Measurements from ENCODE around the gene GTSE1.
A peak's percentile ranks its signal among the peaks of the same experiment; 100 is the strongest.

GTSE1 gene

DNA sequence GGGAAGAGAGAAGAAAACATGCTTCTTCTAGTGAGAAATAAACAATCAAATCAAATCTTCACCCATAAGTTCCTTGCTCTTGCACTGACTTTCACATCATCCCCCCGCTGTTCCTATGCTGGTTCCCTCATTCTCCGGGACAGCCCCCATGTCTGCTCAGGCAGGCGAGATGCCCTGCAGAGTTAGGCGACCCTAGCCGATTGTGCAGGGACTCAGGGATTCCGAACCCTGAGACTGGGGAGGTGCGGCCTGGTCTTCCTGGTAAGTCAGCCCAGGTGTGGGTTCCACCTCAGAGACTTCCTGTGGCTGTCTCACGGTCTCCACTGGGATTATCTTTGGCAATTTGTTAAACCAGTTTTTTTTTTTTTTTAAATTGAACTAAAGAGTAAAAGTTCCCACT, 22.3 kb upstream of the GTSE1 start:
- no peak for DNase-seq

GRCh38 chr22:46275455-46276122, 21.1 kb upstream of the GTSE1 start:
- no peak for DNase-seq

DNA sequence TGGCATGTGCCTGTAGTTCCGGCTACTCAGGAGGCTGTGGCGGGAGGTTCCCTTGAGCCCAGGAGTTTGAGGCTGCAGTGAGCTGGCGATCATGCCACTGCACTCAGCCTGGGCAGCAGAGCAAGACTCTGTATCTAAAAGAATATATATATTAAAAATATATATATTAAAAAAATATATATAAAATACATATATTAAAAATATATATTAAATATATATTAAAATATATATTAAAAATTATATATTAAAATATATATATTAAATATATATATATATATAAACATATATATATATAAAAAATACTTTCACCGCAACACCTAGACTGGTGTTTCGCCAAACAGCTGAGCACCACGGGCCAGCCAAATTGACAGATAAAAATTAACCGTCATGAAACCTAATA, 20.1 kb upstream of the GTSE1 start:
- DNase-seq = no peak

DNA sequence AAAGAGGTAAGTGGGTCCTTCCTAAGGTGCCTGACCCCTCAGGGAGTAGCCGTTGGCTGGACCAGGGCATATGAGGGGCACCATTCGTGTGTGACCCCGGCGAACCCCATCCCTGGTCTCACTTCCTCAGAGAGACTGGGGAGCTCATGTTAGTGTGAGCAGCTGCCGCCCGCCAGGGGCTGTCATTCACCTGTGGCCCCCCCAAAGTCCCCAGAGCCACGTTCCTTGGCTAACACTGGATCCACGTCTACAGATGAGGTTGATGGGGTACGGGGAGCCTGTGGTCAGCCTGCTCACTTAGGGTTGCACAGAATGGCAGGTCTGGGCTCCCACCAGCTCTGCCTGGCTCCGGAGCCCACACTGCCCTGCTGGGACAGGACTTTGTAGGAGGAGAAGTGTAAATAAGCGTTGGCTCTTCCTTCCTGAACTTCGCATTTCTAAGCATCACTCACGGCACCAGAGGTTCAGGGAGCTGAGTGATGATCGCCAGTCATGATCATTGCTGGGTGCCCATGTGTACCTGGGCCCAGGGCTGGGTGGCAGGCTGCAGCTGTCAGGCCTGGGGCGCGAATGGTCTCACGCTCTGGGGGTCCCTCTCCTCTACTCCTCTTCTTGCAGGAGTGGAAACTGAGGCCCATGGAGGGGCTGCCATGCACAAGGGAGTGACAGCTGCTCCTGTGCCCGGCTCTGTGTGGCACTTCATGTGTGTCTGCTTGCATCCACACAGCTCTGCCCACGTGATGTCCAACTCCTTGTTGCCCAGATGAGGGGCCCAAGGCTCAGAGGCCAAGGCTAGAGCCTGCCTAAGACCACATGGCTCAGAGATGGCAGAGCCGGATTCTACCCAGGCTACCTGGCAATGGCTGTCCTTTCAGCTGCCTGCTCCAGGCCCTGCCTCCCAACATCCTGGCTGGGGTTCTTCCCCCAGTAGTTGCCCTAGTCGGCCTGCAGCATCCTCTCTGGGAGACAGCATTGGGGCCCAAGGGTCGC, 17.7 kb upstream of the GTSE1 start:
- DNase-seq = no peak

DNA sequence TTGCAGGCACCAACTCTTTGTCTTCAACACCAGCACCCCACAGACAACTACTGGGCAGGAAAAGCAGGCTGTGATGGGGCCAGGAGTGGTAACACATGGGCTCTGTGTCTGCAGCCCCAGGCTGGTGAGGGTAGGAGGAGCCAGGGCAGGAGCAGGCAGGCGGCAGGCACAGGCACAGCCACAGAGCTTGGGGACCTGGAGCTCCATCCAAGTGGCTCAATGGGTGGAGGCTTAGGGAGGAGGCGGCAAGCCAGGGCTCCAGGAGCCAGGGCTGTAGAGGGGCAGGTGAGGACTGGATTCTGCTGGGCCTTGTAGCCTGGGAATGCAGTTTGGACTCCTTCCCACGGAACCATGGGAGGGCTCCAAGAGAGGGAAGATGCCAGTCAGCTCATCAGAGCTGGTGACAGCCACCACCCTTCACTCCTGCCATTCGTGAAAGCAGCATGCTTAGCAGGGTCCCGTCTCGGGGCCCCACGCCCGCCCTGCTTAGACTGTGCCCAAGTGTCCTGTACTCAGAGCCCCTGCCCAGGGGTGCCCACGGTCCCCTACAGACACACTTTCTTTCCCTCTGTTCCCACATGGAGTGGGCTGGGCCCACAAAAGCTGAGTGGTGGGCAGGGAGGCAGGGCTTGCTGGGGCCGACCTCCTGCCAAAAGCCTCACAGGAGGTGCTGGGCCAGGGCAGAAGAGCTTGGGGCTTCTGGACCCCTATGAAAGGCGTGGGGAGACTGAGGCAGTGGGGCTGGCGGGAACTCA, 16.4 kb upstream of the GTSE1 start:
- no peak for DNase-seq

DNA sequence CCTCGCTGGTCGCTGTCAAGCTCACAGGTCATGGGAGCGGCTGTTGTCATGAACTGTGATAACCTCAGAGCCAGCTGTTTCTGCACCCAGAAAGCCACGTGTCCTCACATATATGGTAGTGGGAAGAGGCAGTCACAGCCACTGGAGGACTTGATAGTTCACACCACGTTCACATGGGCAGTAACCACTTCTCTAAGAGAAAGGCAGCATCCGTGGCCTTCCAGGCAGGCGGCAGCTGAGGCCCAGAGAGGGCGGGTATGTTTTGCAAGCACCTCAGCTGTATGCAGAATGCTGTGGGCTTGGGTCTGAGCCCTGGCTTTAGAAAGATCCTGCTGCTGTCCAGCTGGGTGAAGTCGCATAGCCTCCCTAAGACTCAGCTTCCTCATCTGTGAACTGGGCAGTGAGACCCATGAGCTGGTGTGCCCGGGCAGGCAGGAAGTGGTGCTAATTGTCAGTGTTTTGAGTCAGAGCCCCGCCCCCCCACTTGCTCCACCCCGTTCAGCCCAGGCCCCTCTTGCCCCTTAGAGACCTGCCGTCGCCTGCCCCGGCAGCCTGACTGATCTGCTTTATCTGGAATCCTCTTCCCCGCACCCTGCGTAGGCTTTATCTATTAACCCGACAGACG, 15.6 kb upstream of the GTSE1 start:
- DNase-seq = no peak

GRCh38 chr22:46281866-46282678, 14.6 kb upstream of the GTSE1 start:
- DNase-seq = no peak

GRCh38 chr22:46286006-46286405, 10.7 kb upstream of the GTSE1 start:
- no peak for DNase-seq

GRCh38 chr22:46286941-46287872, 9.5 kb upstream of the GTSE1 start:
- DNase-seq = no peak

- no peak for DNase-seq
Observed at GRCh38 chr22:46287873-46288751, 8.6 kb upstream of the GTSE1 start.

- no peak for DNase-seq
Observed at GRCh38 chr22:46288846-46289243, 7.8 kb upstream of the GTSE1 start.

DNA sequence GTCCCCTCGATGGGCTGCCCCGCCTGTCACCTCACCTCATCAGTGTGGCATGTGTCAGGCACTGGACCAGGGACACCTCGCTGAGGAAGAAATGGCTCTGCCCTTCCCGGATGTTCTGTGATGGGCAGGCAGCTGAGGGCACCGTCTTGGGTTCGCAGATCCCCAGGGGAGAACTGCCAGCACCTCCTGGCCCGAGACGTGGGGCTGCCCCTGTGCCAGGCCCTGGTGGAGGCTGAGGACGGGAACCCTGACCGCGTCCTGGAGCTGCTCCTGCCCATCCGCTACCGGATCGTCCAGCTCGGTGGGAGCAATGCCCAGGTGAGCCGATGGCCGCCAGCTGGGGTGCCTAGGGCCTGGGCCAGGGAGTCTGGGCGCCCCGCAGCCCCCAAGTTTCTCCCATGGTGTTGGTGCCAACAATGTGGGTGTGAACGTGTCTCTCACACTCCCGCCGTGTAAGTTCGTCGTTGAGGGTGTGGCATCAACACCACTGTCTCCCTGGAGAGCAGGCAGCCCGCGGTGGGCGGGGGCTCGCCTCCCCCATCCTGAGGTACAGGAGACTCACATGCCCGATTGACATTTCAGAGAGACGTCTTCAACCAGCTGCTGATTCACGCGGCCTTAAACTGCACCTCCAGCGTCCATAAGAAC, 7.3 kb upstream of the GTSE1 start:
- DNase-seq = no peak

DNA sequence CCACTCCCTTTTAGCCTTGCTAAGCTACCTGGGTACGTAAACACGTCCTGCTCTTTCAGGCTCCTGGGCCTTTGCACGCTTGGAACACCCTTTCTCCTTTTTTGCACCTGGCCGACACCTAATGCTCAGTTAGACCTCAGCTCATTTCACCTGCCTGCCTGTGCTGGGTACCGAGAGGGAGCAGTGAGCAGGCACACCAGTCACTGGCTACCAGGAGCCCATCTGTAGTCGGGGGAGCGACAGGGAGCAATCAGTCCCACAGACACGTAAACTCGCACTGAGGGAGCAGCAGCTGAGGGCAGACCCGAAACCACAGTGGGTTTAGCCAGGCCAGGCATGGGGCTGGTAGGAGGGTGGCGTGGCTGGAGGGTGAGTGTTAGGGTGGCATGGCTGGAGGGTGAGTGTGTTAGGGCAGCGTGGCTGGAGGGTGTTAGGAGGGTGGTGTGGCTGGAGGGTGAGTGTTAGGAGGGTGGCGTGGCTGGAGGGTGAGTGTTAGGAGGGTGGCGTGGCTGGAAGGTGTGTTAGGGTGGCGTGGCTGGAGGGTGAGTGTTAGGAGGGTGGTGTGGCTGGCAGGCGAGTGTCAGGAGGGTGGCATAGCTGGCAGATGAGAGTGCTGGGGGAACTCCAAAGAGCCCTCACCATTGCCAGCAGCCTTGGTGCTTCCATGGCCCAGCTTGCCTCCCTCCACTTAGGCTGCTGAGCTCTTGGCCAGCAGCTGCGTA, 6.4 kb upstream of the GTSE1 start:
- no peak for DNase-seq

DNA sequence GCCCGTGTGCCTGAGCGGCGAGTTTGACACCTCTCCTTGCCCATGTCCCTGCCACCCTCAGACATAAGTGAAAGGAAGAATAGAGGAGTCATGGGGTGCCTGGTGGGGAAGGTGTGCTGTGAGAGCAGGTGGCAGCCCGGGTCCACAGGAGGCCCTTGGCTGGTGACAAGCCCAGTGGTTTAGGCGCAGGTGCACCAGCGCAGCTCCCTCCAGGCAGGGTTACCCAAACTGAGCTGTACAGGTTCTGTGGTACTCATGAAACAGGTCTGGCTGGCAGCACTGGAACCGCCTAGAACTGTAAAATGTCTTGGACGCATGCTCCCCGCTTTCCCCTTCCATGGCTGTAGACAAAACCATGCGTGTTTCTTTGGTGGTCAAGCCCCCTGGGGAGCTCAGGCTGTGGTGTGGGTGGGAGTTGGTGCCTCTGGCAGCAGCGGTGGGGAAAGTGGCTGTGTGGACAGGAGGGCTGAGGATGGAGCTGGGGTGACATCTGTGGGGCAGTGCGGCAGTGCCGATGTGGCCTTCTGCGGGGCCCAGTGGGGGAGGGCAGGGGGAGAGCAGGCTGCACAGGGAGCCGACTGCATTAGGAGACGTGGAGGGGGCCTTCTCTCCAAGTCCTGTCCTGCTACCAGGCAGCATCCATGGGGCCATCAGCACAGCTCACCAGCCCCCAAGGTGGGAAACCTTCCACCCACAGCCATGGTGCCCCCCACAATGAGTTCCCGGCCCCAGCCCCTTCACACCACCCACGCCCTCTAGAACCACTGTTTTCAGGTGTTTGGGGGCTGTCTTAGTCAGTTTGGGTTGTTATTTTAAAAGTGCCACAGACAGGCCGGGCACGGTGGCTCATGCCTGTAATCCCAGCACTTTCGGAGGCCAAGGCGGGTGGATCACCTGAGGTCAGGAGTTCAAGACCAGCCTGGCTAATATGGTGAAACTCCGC, 5.6 kb upstream of the GTSE1 start:
- no peak for DNase-seq

DNA sequence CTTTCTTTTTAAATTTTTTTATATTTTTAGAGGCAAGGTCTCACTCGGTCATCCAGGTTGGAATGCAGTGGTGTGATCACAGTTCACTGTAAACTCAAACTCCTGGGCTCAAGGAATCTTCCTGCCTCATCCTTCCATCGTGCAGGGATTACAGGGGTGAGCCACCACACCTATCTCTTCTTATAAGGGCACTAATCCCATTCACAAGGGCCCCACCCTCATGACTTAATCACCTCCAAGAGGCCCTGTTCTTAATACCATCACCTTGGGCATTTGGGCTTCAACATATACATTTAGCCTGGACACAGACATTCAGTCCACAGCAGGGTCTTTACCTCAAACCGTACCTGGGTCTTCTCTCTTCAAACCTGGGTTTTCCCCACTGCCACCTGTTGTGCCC, 4.5 kb upstream of the GTSE1 start:
- no peak for DNase-seq

GRCh38 chr22:46292732-46293131, 3.9 kb upstream of the GTSE1 start:
- DNase-seq = no peak

DNA sequence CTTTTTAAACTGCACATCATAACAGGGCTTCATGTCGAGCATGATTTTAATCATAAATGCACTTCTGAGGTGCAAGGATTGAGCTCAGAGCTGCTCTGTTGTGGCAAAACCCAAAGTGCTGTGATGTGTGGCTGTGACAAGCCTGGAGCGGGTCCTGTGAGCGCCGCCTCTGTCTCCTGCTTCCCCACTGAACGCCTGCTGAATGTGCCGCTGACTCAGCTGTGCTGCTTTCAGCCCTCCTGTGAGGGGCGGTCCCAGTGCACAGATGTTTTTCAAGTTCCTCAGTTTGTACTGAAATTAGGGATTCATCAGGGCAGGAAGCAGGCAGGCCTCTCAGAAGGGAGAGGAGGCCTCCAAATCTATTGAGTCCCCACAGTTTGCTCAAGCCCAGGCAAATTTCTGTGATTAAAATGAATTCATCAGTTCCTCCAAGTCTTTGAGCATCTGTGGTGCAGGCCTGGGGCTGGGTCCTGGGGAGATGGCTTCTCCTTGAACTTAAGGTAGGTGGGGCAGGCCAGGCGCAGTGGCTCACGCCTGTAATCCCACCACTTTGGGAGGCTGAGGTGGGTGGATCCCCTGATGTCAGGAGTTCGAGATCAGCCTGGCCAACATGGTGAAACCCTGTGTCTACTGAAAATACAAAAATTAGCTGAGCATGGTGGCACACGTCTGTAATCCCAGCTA, 3.0 kb upstream of the GTSE1 start:
- peak; percentile 68 for DNase-seq

Data from right forelimb (tissue), 1 donor.